HG03103 (cell line): ENCODE measurements around the gene ADGRV1.
"Not testable (repeated sequence)": the region's sequence is repeated elsewhere in the genome, so short reads cannot be mapped to it uniquely, and the experiment has no call there.

Experiments
- ATAC-seq: cut with Tn5 transposase; IDR thresholded peaks from one replicate; pipeline ENCODE4 v1.9.1; 2021; ENCODE audit warnings: low read depth; ENCODE audit not compliant: unreplicated experiment

ADGRV1 gene

DNA sequence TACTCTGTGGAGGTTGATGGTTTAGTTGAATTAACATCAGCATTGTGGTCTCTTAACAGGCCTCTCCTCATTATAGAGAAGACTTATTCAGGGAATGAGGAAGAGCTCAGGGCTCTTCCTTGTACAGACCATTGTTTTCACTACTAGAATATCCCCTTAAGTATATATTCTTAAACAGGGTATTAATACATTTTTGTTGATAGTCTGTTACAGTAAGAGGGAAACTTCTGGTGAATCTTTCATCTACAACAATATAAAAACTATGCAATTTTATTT, 330.7 kb downstream of the ADGRV1 start:
- no peak for ATAC-seq

DNA sequence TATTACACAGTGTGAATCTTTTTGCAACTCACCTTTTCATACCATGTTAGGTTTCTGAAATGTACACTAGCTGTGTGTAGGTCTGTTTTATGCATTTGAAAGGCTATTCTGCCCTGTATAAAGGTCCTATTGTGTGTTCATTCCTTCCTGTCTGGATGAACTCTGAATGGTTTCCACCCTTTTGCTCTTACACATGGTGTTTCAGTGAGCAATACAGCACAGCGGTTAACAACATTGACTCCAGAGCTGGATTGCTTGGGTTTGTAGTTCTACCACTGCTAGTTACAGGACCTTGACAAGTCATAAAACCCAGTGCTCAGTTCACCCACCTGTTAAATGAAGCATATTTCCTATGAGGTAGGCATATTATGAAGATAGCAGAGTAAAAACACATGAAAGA, 331.6 kb downstream of the ADGRV1 start:
- no peak for ATAC-seq

DNA sequence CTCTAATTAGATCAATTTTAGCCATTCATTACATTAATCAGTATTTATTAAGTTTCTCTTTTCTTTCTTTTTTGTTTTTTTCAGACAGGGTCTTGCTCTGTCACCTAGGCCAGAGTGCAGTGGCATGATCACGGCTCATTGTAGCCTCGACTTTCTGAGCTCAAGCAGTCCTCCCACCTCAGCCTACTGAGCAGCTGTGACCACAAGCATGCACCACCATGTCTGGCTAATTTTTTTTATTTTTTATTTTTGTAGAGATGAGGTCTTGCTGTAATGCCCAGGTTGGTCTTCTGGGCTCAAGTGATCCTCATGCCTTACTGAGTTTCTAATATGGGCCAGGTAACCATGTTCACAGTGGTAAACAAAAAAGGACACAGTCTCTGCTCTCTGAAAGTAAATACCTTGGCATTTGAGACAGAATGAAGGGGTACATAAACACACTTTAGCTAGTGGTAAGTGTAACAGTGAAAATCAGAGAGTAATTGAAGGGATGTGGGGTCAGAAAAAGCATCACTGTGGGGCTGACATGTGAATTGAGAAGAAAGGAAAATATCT, 336.3 kb downstream of the ADGRV1 start:
- no peak for ATAC-seq

DNA sequence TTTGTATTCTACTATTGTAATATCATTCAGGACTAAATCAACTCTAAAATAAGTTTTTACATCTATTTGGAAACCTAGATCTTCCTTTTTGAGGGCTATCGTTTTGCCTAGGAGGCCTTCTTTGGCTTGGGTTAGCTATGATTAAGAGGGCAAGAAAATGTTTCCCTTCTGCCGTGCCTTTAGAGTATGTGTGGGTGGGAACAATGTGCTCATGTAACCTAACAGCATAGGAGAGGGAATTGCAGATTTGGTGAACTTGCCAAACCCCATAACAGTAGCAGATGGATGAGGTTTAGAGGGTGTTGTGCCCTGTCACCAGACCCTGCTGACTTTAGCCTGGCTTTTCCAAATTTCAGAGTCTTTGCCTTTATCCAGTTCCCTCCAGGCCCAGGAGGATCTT, 339.0 kb downstream of the ADGRV1 start:
- ATAC-seq: no peak

- ATAC-seq: no peak
Observed at GRCh38 chr5:90898326-90899013, 339.9 kb downstream of the ADGRV1 start.

DNA sequence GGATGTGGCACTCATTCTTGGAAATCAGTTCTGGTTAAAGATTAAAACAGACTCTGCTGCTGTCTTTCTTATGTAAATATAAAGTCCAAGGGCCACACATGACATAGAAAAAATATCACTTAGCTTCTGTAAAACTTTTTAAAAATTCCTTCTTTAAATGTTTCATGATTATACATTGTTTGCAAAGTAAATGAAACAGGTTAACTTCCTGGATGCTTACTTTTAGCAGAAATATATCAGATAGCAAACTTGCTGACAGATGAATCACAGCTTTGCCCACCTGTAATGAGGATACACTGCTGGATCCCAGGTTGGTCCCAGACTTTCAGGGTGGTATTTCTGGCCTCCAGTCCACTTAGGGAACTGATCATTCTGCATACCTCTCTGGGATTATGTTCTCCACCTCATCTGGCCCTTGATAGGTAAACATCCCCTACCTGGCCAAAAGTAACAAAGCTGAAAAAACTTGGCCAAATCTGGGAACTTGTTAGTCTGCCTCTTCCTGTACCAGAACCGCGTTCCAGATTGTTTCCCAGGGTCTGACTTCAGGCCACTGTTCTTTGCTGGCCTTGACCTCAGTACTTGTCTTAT, 340.5 kb downstream of the ADGRV1 start:
- ATAC-seq: no peak

DNA sequence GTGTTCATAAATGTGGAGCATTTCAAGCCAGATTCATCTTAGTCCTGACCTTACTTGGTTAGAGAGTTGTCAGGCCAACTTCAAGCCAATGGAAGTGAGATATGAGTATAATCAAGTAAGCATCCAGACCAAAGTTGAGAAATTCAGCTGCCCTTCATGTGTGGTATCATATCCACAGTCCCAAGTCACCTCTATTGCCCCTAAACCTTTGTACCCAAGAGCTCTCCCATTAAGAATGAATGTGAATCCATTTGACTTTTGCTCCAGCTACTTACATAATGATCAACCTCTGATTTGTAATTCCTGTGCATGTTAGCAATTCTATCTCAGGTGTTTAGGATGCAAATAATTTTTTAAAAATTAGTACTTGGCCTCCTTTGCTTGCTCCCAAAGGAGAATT, 342.7 kb downstream of the ADGRV1 start:
- ATAC-seq: no peak

GRCh38 chr5:90902170-90902569, 343.6 kb downstream of the ADGRV1 start:
- no peak for ATAC-seq

GRCh38 chr5:90902651-90903386, 344.2 kb downstream of the ADGRV1 start:
- no peak for ATAC-seq

GRCh38 chr5:90909101-90909503, 350.5 kb downstream of the ADGRV1 start:
- no peak for ATAC-seq

- no peak for ATAC-seq
Observed at GRCh38 chr5:90909940-90910339, 351.3 kb downstream of the ADGRV1 start.

- no peak for ATAC-seq
Observed at GRCh38 chr5:90911169-90911568, 352.6 kb downstream of the ADGRV1 start.

DNA sequence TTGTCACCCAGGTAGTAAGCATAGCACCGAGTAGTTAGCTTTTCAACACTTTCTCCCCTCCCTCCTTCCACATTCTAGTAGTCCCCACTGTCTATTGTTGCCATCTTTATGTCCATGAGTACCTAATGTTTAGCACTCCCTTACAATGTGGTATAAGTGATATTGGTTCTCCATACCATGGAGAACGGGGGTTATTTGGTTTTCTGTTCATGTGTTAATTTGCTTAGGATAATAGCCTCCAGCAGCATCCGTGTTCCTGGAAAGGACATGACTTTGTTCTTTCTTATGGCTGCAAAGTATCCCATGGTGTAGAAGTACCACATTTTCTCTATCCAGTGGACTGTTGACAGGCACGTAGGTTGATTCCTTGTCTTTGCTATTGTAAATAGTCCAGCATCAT, 353.9 kb downstream of the ADGRV1 start:
- ATAC-seq: no peak

- no peak for ATAC-seq
Observed at GRCh38 chr5:90915393-90915792, 356.8 kb downstream of the ADGRV1 start.

DNA sequence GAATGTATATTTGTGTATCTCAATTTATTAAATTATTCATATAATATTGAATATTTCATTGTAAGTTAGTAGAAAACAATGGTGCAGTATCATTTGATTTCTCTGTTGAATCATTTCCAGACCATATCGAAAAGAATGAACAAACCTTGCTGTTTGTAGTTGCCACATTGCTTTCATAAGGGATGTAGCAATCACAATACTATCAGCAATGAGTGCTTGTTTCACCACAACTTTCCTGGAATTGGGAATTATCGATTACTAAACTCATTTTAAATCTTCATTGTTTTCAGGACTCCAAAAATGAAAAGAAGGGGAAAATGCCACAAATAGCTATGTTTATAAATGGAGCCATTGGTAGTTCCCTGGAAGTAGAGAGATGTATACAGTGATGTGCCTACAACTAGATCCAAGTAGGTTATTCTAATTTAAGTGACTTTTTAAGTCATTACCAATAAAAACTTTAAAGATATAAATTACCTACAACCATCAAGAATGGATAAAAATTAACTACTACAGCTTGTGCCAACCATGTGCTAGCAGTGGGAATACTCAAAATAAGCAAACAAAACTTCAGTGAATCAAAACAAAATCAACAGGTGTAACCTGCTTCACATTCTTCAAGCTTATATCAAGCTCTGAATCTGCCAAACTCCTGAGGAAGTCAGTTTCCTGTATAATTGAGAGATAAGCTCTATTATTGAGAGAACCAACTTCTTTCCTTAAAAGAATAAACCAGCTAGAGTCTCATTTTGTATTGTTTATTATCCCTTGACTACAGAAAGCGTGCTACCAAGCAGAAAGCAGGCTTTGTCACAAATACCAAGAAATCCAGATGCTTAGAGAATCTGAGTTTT, 358.6 kb downstream of the ADGRV1 start:
- ATAC-seq: no peak

DNA sequence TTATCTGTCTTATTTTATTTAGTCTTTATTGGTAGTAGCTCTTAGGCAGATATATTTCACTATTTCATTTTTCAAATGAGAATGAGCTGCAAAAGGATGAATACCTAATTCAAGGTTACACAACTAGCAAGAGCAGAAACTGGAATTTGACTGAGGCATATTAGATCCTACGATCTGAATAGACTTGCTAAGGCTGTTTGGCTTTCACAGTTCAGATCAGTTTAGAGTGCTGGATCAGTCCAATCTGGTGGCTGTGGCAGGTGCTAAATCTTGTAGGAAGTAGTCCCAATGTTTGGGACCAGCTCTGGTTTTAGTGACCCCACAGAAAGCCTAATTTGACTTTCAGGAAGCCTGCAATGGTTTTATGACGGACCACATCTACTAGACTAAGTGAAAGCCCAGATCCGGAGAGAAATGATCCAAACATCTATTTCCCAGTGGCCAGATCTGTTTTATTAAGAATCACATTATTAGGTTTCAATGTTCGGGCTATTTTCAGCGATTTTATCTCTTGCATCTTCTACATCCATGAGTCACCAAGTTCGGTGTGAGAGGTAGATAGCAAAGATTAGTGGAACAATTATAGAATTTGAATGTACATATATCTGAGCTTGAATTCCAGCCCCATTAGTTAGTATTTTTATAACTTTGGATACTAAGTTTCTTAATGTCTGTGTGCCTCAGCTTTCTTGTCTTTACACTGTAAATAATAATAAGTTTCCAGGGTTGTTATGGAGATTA, 359.5 kb downstream of the ADGRV1 start:
- ATAC-seq: no peak

- ATAC-seq: no peak
Observed at GRCh38 chr5:90921418-90921973, 362.9 kb downstream of the ADGRV1 start.

GRCh38 chr5:90924222-90924621, 365.6 kb downstream of the ADGRV1 start:
- not testable (repeated sequence) for ATAC-seq

DNA sequence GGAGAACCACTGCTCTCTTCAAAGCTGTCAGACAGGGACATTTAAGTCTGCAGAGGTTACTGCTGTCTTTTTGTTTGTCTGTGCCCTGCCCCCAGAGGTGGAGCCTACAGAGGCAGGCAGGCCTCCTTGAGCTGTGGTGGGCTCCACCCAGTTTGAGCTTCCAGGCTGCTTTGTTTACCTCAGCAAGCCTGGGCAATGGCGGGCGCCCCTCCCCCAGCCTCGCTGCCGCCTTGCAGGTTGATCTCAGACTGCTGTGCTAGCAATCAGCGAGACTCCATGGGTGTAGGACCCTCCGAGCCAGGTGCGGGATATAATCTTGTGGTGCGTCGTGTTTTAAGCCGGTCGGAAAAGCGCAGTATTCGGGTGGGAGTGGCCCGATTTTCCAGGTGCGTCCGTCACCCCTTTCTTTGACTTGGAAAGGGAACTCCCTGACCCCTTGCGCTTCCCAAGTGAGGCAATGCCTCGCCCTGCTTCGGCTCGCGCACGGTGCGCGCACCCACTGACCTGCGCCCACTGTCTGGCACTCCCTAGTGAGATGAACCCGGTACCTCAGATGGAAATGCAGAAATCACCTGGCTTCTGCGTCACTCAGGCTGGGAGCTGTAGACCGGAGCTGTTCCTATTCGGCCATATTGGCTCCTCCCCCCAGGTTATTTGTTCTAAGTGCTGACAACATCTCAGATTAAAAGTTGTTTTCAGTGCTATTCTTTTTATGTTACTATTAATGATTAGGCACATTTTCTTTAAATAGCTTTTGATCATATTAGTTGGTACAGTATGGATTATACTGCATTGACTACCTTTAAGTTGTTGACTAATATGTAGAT, 370.6 kb downstream of the ADGRV1 start:
- ATAC-seq: not testable (repeated sequence)
